ENCODE data around the gene ZNRF3. TPM values are rescaled to one million over a fixed set of nuclear protein-coding genes. Genes with fewer than 3 reads are reported as not detected.

ZNRF3 gene
- total and polyA plus RNA-seq, 11 donors: 1.8 to 9.2 (median 6.2) TPM

GRCh38 chr22:29018293-29019189 is 135.2 kb downstream of the ZNRF3 start:
- Histone ChIP-seq H3K4me3 (no peak overlapping the region), H3K27me3 (no peaks in the 10 kb centered on the region), H3K36me3 (no peaks in the 10 kb centered on the region), H3K9me3 (no peaks in the 10 kb centered on the region), H3K4me1 (peaks cover 0 to 12% (median 4%) of the 10 kb centered on the region in 12 donors), H3K27ac (no peak overlapping the region)
- intact Hi-C loops (cut with DNase I): no loop called here
- DNase-seq (no peak), ATAC-seq (no peak)
- 97 to 99% (median 98%) methylated on average over 4 of the region's 4 CpGs for WGBS, 4 donors
- TF ChIP-seq, protein P1, sequence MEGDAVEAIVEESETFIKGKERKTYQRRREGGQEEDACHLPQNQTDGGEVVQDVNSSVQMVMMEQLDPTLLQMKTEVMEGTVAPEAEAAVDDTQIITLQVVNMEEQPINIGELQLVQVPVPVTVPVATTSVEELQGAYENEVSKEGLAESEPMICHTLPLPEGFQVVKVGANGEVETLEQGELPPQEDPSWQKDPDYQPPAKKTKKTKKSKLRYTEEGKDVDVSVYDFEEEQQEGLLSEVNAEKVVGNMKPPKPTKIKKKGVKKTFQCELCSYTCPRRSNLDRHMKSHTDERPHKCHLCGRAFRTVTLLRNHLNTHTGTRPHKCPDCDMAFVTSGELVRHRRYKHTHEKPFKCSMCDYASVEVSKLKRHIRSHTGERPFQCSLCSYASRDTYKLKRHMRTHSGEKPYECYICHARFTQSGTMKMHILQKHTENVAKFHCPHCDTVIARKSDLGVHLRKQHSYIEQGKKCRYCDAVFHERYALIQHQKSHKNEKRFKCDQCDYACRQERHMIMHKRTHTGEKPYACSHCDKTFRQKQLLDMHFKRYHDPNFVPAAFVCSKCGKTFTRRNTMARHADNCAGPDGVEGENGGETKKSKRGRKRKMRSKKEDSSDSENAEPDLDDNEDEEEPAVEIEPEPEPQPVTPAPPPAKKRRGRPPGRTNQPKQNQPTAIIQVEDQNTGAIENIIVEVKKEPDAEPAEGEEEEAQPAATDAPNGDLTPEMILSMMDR (IDR thresholded peaks at IDR 0.05): no peak
- no peak for TF ChIP-seq POLR2A (IDR thresholded peaks at IDR 0.05)

- DNase-seq (no peak), ATAC-seq (no peak)
- Histone ChIP-seq H3K36me3 (no peaks in the 10 kb centered on the region), H3K27me3 (no peaks in the 10 kb centered on the region), H3K9me3 (no peaks in the 10 kb centered on the region), H3K27ac (no peak overlapping the region), H3K4me1 (peaks cover 0 to 18% (median 8%) of the 10 kb centered on the region in 12 donors), H3K4me3 (no peak overlapping the region)
- intact Hi-C loops (cut with DNase I): no loop called here
- TF ChIP-seq POLR2A (IDR thresholded peaks at IDR 0.05): no peak
- TF ChIP-seq, protein P1 (IDR thresholded peaks at IDR 0.05): no peak
- WGBS, 4 donors: 85 to 90% (median 89%) methylated on average over 6 of the region's 6 CpGs
Observed at GRCh38 chr22:29022101-29022817, 138.9 kb downstream of the ZNRF3 start.

GRCh38 chr22:29023172-29023796 is 139.9 kb downstream of the ZNRF3 start:
- Histone ChIP-seq H3K36me3 (no peaks in the 10 kb centered on the region), H3K4me3 (no peak overlapping the region), H3K27ac (no peak overlapping the region), H3K27me3 (no peaks in the 10 kb centered on the region), H3K9me3 (no peaks in the 10 kb centered on the region), H3K4me1 (peaks cover 0 to 18% (median 8%) of the 10 kb centered on the region in 12 donors)
- intact Hi-C loops (cut with DNase I): no loop called here
- TF ChIP-seq POLR2A (IDR thresholded peaks at IDR 0.05): no peak
- TF ChIP-seq, protein P1 (IDR thresholded peaks at IDR 0.05): no peak
- WGBS, 4 donors: 41 to 60% (median 52%) methylated on average over 2 to 3 of the region's 3 CpGs
- ATAC-seq: peak in 2 of 4 donors; percentile 35 to 36
- no peak for DNase-seq

- TF ChIP-seq, protein P1 (IDR thresholded peaks at IDR 0.05): no peak
- TF ChIP-seq POLR2A (IDR thresholded peaks at IDR 0.05): no peak
- H3K4me3 ChIP-seq: no peak overlapping the region
- peaks cover 0 to 8% (median 0%) of the 10 kb centered on the region in 9 donors for H3K27me3 ChIP-seq
- H3K36me3 ChIP-seq: no peaks in the 10 kb centered on the region
- intact Hi-C loops (cut with DNase I): no loop called here
- H3K9me3 ChIP-seq: no peaks in the 10 kb centered on the region
- peaks cover 0 to 35% (median 17%) of the 10 kb centered on the region in 12 donors for H3K4me1 ChIP-seq
- no peak for DNase-seq
- 95 to 98% (median 97%) methylated on average over 3 of the region's 3 CpGs for WGBS, 4 donors
- no peak for ATAC-seq
- no peak overlapping the region for H3K27ac ChIP-seq
Observed at GRCh38 chr22:29026579-29026978, 143.2 kb downstream of the ZNRF3 start.
